ENCODE data around the gene SLC6A13.
"Not testable (repeated sequence)": the region's sequence is repeated elsewhere in the genome, so short reads cannot be mapped to it uniquely, and the experiment has no call there.

The SLC6A13 gene

DNA sequence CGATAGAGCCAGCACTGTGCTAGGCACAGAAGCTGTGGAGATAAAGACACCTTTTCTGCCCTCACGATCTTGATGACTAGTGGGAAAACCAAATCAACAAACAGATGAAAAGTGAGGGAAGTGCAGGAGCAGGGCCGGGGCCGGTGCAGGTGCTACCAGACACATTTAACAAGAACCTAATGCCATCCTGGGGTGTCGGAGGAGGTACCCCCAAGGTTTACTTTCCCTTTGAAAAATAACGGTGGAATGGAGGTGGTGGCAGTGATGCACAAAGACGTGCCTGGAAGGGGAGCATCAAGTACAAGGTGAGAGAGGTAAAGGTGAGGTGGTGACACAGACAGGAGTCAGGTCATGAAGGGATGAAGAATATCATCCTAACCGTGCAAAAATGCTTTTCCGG lies 22.1 kb downstream of the SLC6A13 start:
- no peak for TF ChIP-seq CTCF (IDR thresholded peaks at IDR 0.05)
- DNase-seq (ENCODE audit: low spot score): no peak
- H3K4me3 ChIP-seq: no peak overlapping the region
- H3K27ac ChIP-seq: no peak overlapping the region

GRCh38 chr12:238736-239398 lies 23.8 kb downstream of the SLC6A13 start:
- no peak for TF ChIP-seq CTCF (IDR thresholded peaks at IDR 0.05)
- Histone ChIP-seq H3K27ac (no peak overlapping the region), H3K4me3 (no peak overlapping the region)
- peak; percentile 19 for DNase-seq (ENCODE audit: low spot score)

- no peak overlapping the region for H3K4me3 ChIP-seq
- peak; percentile 43 for DNase-seq (ENCODE audit: low spot score)
- no peak for TF ChIP-seq CTCF (IDR thresholded peaks at IDR 0.05)
- no peak overlapping the region for H3K27ac ChIP-seq
These were observed 24.5 kb downstream of the SLC6A13 start for GRCh38 chr12:238116-238515.

DNA sequence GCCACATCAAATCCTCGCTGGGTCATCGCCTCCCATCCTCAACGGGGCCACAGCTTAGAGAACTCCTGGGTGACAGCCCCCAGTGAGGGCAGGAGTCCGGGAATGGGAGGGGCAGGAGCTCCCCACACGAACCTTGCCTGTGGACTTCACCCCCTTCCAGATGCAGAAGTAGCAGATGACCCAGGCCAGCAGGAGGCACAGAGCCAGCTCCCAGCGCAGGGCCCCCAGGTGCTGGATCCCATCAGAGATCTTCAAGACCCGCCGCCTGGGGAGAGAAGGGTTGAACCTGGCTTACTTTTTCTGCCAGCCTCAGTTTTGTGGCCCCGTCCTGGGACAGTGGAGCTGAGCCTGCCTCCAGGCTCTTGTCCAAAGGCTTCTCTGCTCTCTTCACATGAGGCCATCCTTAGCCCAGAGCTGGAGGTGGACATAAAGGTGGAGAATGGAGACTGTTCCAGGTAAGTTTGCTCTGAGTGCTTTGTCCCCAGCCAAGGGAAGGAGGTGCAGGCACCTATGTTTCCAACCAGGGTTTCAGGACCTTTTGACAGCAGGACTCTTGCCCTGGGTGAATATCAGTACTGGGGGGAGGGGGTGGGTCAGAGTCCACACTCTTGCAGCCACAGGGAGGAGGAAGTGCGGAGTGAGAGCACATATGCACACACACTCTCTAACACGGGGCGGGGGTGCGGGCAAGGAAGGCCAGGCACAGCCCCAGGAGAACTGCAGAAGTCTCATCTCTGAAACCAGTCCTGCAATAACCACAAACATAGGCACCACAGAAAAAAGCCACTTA lies 25.4 kb downstream of the SLC6A13 start:
- H3K27ac ChIP-seq: no peak overlapping the region
- TF ChIP-seq CTCF (IDR thresholded peaks at IDR 0.05): no peak
- DNase-seq (ENCODE audit: low spot score): peak; percentile 31
- H3K4me3 ChIP-seq: no peak overlapping the region

- H3K4me3 ChIP-seq: no peak overlapping the region
- peak; percentile 29 for DNase-seq (ENCODE audit: low spot score)
- no peak for TF ChIP-seq CTCF (IDR thresholded peaks at IDR 0.05)
- no peak overlapping the region for H3K27ac ChIP-seq
These were observed 26.2 kb downstream of the SLC6A13 start for GRCh38 chr12:236445-236844.

DNA sequence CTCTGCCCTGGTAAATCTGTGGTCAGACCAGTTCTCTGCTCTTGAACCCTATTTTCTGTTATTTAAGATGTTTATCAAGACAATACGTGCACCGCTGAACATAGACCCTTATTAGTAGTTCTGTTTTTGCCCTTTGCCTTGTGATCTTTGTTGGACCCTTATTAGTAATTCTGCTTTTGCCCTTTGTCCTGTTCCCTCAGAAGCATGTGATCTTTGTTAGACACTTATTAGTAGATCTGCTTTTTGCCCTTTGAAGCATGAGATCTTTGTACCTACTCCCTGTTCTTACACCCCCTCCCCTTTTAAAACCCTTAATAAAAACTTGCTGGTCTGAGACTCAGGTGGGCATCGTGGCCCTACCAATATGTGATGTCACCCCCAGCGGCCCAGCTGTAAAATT lies 26.7 kb downstream of the SLC6A13 start:
- DNase-seq (ENCODE audit: low spot score); H3K4me3 ChIP-seq; H3K27ac ChIP-seq: not testable (repeated sequence)

DNA sequence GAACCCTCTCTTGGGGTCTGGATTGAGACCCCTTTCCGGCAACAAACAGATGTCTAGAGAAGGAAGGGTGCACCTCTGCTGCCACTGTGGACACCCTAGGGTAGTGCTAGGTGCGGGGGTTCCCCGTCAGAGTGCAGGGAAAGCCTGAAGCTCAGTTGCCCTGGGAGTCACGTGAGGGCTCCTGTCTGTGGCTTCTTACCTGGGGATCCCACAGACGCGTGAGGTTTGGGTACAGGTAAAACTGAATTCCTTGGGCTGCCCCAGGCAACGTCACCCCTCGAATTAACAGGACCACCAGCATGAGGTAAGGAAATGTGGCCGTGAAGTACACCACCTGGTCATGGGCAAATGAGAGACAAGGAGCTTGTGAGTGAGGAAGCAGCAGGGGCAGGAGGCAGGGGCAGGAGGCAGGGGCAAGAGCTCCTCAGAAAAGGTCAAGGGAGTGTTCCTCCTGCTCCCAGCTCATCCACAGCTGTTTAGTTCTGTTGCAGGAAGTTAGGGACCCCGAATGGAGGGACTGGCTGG lies 27.7 kb downstream of the SLC6A13 start:
- Histone ChIP-seq H3K27ac (no peak overlapping the region), H3K4me3 (no peak overlapping the region)
- DNase-seq (ENCODE audit: low spot score): peak; percentile 12
- no peak for TF ChIP-seq CTCF (IDR thresholded peaks at IDR 0.05)

Measured in coronary artery (tissue), 2 donors.